Prostate gland (tissue), 2 donors: Measurements from ENCODE around the gene TRAF7. TPM values are rescaled to one million over a fixed set of nuclear protein-coding genes. Genes with fewer than 3 reads are reported as not detected.

Source experiments
- DNase-seq: peaks from one replicate; pipeline ENCODE4 v3.0.0-alpha.2; 2019; ENCODE audit warnings: low spot score
- H3K27ac ChIP-seq, 2 donors: fragments of 200-600 bp; sonication (generic); 2 replicates each; pipeline ENCODE4 v1.5.1; 2017 to 2019
- H3K27me3 ChIP-seq: fragments of 200-600 bp; sonication (generic); replicated peaks from 2 replicates; pipeline ENCODE4 v1.5.1; 2019; ENCODE audit not compliant: insufficient read depth
- H3K36me3 ChIP-seq, 2 donors: fragments of 200-600 bp; sonication (generic); 1 replicate in 1 of 2; 2 replicates in 1 of 2; pipeline versions ENCODE4 v1.5.1 to v1.8.1; 2017 to 2019
- H3K4me1 ChIP-seq: fragments of 200-600 bp; sonication (generic); replicated peaks from 2 replicates; pipeline ENCODE4 v1.5.1; 2019
- H3K4me3 ChIP-seq, 2 donors: fragments of 200-600 bp; sonication (generic); 2 replicates each; pipeline ENCODE4 v1.5.1; 2017 to 2019
- H3K9me3 ChIP-seq: fragments of 200-600 bp; sonication (generic); 2 replicates; pipeline ENCODE4 v1.5.1; 2017
- CTCF ChIP-seq, 4 experiments: fragments of 200-600 bp in 2 of 4; fragments of 450-650 bp in 2 of 4; sonication (generic) in 2 of 4; IDR thresholded peaks; 1 replicate in 3 of 4; 2 replicates in 1 of 4; pipeline ENCODE4 v1.5.1; 2016 to 2019; ENCODE audit warnings: antibody characterized with exemption in 4 of 4, mild to moderate bottlenecking in 2 of 4, moderate library complexity in 2 of 4
- POLR2A ChIP-seq: fragments of 450-650 bp; IDR thresholded peaks from one replicate; pipeline ENCODE4 v1.6.1; 2016; ENCODE audit warnings: antibody characterized with exemption, mild to moderate bottlenecking
- POLR2AphosphoS5 ChIP-seq: sonication (generic); formaldehyde crosslinking; IDR thresholded peaks from one replicate; pipeline ENCODE4 v1.6.1; 2017; ENCODE audit warnings: antibody characterized with exemption
- WGBS: methylation state at CpG from one replicate; pipeline ENCODE4 v1.1.5; 2018; 5-methylcytosine and 5-hydroxymethylcytosine counted together
- intact Hi-C: fragments of 100-400 bp; cut with DNase I; formaldehyde crosslinking; loops from one replicate; pipeline ENCODE4 v1.14.2; 2022
- total RNA-seq, 2 donors: library from RNA; depleted of rRNA; stranded (reverse); fragments of >200 nt; gene quantifications; one replicate each; pipeline ENCODE4 v1.1.0, GENCODE V29; 2016

Gene TRAF7
- total RNA-seq, 2 donors from 2014 or later, result 40.0 to 51.5 TPM

GRCh38 chr16:2180962-2181923 lies 25.7 kb downstream of the TRAF7 start:
- DNase-seq, result no peak
- TF ChIP-seq POLR2AphosphoS5, result no peak
- no peak for TF ChIP-seq CTCF (IDR thresholded peaks at IDR 0.05)
- TF ChIP-seq POLR2A, result no peak
- H3K36me3 ChIP-seq, result no peaks in the 10 kb centered on the region
- 84% methylated on average over 37 of the region's 46 CpGs for WGBS
- no peaks in the 10 kb centered on the region for H3K9me3 ChIP-seq
- H3K27me3 ChIP-seq, result no peaks in the 10 kb centered on the region
- no peaks in the 10 kb centered on the region for H3K4me1 ChIP-seq
- no peak overlapping the region for H3K27ac ChIP-seq
- intact Hi-C loops, result no loop called here
- H3K4me3 ChIP-seq, result no peak overlapping the region

- Histone ChIP-seq H3K27ac (no peak overlapping the region), H3K4me1 (no peaks in the 10 kb centered on the region), H3K27me3 (no peaks in the 10 kb centered on the region), H3K36me3 (no peaks in the 10 kb centered on the region), H3K9me3 (no peaks in the 10 kb centered on the region), H3K4me3 (no peak overlapping the region)
- TF ChIP-seq POLR2A (no peak), CTCF (IDR thresholded peaks at IDR 0.05) (no peak), POLR2AphosphoS5 (no peak)
- WGBS, result 93% methylated on average over 20 of the region's 20 CpGs
- intact Hi-C loops, result no loop called here
- no peak for DNase-seq
Measured at GRCh38 chr16:2181952-2182351, 26.4 kb downstream of the TRAF7 start.

- no peaks in the 10 kb centered on the region for H3K27me3 ChIP-seq
- no peak overlapping the region for H3K27ac ChIP-seq
- H3K4me3 ChIP-seq, result no peak overlapping the region
- no peaks in the 10 kb centered on the region for H3K4me1 ChIP-seq
- H3K9me3 ChIP-seq, result no peaks in the 10 kb centered on the region
- no peaks in the 10 kb centered on the region for H3K36me3 ChIP-seq
- DNase-seq, result no peak
- intact Hi-C loops, result no loop called here
- WGBS, result 93% methylated on average over 30 of the region's 30 CpGs
- TF ChIP-seq POLR2AphosphoS5, result no peak
- TF ChIP-seq POLR2A, result no peak
- TF ChIP-seq CTCF (IDR thresholded peaks at IDR 0.05), result no peak
Measured at GRCh38 chr16:2183671-2184070, 28.1 kb downstream of the TRAF7 start.

- Histone ChIP-seq H3K27ac (no peak overlapping the region), H3K4me3 (no peak overlapping the region), H3K27me3 (no peaks in the 10 kb centered on the region), H3K9me3 (no peaks in the 10 kb centered on the region), H3K4me1 (no peaks in the 10 kb centered on the region), H3K36me3 (no peaks in the 10 kb centered on the region)
- intact Hi-C loops, result no loop called here
- TF ChIP-seq POLR2A (no peak), CTCF (IDR thresholded peaks at IDR 0.05) (no peak), POLR2AphosphoS5 (no peak)
- no peak for DNase-seq
- WGBS, result 87% methylated on average over 19 of the region's 19 CpGs
Measured at GRCh38 chr16:2184346-2184745, 28.8 kb downstream of the TRAF7 start.

GRCh38 chr16:2184962-2185361 lies 29.4 kb downstream of the TRAF7 start:
- no peaks in the 10 kb centered on the region for H3K9me3 ChIP-seq
- H3K27me3 ChIP-seq, result no peaks in the 10 kb centered on the region
- 88% methylated on average over 20 of the region's 20 CpGs for WGBS
- no peak overlapping the region for H3K27ac ChIP-seq
- TF ChIP-seq POLR2AphosphoS5, result no peak
- no peak for TF ChIP-seq CTCF (IDR thresholded peaks at IDR 0.05)
- no peak for TF ChIP-seq POLR2A
- H3K4me3 ChIP-seq, result no peak overlapping the region
- intact Hi-C loops, result no loop called here
- no peaks in the 10 kb centered on the region for H3K36me3 ChIP-seq
- H3K4me1 ChIP-seq, result no peaks in the 10 kb centered on the region
- no peak for DNase-seq
